HG03575 (cell line): Measurements from ENCODE around the gene TPP2.

Source experiments
- ATAC-seq: cut with Tn5 transposase; IDR thresholded peaks from one replicate; pipeline ENCODE4 v1.9.1; 2021; ENCODE audit not compliant: unreplicated experiment, insufficient number of reproducible peaks, low FRiP score; ENCODE audit errors: extremely low read depth

TPP2 gene

DNA sequence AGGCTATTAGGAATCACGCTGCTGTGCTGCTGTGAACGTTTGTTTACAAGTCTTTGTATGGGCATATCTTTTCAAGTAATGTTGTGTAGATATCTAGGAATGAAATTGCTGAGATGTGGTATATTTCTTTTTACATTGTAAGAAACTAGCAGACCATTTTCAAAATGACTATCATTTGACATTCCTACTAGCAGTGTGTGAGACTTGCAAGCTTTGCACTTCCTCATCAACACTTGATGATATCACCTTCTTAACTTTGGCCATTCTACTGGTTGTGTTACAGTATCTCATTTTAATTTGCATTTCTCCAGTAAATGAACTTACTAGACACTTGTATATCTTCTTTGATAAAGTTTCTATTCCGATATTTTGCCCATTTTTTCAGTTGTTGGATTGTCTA, 85.9 kb downstream of the TPP2 start:
- ATAC-seq, result no peak

DNA sequence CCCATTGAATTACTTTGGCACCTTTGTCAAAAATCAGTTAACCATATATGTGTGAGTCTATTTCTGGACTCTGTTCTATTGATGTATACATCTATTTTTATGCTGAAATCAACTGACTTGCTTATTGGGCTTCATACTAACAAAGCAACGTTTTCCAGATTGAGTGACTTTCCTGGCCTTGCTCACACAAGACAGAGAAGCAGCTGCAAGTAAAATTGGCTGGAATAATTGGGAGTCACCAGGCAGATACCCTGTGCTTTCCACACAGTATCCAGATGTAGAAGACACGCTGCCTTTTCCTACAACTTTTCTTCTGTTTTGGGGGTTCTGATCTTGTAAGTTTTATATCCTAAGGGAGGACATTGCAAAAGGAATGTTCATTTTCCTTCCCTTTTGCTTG, 86.9 kb downstream of the TPP2 start:
- ATAC-seq, result no peak

DNA sequence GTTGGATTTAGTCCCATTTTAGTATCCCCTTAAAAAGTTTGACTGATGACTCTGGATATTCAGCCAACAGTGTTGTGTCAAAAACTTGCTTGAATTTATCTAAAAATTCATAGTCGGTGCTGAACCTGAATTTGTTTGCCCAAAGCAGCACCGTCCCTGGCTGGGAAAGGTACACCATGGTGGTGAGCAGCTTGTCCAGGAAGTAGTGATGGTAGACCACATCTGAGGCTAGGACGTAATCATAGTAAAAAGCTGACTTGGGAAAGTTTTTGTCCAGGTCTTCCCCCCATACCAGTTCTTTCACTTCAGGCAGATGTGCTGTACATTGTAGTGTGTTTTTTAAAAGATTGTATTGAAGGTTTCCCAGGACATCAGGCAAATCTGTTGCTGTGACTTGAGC, 89.2 kb downstream of the TPP2 start:
- ATAC-seq, result no peak

DNA sequence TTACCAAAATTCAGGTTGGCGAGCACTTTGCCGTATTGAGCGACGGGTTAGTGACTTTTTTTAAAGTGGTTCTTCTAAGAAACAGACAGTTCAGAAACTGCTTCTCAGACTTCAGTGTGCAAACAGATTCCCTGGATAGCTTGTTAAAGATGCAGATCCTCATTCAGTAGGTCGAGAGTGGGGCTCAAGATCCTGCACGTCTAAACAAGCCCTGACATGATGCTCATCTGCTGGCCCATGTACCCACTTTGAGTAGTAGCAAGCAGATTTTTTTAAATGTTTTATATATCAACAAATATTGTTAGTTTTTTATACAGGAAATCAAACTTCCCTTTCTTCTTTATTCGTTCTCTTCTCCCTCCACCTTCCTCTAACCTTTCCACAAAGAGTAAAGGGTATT, 90.7 kb downstream of the TPP2 start:
- ATAC-seq, result no peak

DNA sequence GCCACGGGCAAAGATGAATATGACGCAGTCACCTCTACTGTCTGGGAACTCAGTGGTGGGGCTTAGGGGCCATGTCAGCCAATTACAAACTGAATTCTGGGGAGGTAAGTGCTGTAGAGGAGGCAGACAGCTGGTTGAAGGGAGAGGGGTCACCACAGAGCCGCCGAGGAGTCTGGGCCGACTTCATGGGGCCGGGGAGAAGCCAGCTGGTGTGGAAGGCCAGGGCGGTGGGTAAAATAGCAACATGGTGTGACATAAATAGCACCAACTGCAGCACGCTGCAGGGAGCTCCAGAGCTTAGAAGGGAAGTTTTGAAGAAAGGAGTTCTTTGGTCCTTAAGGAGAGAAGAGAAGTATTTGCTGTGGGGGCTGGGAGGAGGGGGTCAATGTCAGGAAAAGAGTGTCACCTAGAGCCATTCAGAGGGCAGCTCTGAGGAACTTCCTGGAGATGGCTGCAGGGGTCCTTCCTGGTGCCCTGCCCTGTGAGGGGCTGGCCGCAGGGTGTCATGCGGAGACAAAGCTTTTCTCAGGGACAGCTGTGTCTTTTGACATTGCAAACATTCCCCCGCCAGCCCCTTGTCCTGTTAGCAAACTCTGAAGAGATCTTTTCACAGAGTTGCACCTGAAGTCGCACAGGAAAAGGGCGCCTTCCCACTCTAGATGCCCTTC, 91.7 kb downstream of the TPP2 start:
- ATAC-seq, result no peak

DNA sequence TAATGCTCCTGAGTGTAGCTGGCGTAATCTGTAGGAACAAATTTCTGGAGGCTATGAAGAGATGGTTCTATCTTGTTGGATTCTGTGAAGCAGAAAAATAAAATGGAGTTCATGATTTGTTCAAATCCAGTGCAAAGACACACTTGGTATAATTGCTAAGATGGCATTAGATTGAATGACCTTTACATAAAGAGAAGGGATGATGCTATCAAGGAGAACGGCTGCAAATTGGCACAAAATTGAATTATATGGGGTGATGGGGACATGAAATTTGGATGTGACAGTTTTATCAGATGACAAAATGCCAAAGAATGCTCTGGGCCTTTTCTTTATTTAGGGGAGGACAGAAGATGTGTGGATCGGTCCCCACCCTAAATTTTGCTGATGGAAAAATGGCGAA, 94.1 kb downstream of the TPP2 start:
- ATAC-seq, result no peak

DNA sequence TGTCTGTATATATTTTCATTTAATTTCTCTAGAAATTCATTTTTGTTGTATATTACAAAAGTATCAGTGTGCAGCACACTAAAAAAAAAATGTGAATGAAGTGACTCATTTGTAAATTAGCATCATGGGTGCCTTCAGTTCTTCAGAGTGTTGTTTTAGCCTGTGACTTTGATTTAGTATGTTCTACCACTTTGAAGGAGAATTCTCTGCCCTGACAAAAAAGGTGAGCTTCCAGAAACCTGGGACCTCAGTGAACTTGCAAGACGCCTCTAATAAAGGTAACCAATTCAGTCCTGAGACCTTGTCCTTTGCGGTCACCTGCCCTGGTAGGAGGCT, 95.7 kb downstream of the TPP2 start:
- no peak for ATAC-seq

DNA sequence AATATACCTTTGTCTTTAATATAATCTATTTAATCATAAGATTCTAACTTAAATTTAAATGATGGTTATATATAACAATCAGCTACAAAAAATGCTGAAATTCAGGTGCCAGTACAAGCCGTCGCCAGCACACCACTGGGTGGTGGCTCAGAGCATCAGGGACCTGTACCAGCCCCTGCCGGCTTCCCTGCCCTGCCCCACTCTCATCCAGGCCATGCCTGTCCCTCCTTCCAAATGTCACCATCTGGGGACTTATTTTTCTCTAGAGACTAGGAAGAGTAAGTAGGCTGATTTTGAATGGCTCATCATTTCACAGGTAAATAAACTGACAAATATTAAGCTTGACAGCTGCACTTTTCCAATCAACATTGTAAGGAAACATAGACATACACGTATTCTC, 96.5 kb downstream of the TPP2 start:
- ATAC-seq, result no peak

DNA sequence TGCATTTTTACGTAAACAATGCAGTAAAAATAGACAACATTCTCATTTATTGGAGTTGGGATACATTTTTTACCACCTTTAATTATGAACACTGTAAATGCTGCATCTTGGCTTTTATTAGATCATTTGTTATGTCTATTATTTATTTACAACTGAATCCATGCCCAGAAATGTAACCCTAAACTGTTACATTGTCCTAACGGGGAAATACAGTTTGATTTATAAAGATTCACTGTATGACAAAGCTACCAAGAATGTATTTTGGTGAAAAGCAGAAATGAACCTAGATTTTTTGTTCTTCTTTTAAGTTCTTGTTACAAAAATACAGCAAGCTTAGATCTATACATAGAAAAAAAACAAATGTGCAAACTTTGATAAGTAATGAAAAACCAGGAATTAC, 97.0 kb downstream of the TPP2 start:
- no peak for ATAC-seq

DNA sequence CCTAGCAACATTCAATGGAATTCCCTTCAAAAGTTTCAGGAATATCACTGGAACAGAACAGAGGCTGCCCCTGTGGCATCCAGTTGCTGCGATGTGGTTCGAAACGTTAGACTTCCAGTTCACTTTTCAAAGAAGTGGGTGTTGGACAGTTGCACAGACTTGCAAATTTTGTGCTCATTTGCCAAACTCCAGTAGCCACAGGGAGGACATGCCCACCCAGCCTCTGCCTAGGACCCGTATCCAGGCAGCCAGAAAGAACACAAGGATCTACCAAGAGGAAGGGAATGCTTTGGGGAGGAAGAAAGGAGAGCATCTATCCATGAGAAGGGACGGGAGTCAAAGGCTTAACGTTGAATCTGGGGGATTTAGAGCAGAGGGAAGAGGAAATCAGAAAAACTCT, 98.2 kb downstream of the TPP2 start, which contains the start of gene METTL21C:
Gene METTL21C, minus strand, starts transcription at position 108 of the 400 bp plus-strand sequence. CDS start 546 bp downstream, outside the sequence.
- no peak for ATAC-seq

DNA sequence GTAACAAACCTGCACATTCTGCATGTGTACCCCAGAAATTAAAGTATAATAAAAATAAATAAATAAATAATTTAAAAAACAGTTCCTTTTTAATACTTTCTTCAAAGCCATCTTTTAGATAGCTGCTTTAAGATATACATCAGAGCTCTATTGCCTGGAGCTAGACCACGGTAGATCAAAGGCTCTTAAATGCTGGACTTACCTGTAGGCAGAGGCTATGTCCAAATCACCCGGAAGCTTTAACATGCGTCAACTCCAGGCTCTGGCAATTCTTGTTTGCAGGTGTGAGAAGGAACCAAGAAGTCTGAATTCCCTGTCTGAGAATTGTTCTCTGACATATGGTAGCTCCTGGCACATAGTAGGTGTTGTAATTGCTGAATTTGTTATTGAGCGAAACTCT, 99.7 kb downstream of the TPP2 start:
- ATAC-seq, result no peak

DNA sequence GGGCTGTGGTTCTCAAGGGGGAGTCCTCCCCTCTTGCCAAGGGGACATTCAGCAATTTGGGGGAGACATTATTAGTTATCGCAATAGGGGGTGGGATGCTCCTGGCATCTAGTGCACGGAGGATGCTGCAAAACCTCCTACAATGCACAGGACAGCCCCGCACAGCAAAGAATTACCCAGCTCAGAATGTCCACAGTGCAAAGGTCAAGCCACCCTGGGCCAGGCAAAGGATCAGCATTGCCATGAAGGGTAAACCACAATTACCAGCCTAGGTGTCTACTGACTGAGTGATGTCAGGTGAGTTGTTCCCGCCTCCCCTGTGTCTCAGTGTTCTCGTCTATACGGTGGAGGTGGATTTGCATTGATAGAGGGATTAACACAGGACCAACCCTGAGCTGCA, 100.5 kb downstream of the TPP2 start:
- no peak for ATAC-seq

DNA sequence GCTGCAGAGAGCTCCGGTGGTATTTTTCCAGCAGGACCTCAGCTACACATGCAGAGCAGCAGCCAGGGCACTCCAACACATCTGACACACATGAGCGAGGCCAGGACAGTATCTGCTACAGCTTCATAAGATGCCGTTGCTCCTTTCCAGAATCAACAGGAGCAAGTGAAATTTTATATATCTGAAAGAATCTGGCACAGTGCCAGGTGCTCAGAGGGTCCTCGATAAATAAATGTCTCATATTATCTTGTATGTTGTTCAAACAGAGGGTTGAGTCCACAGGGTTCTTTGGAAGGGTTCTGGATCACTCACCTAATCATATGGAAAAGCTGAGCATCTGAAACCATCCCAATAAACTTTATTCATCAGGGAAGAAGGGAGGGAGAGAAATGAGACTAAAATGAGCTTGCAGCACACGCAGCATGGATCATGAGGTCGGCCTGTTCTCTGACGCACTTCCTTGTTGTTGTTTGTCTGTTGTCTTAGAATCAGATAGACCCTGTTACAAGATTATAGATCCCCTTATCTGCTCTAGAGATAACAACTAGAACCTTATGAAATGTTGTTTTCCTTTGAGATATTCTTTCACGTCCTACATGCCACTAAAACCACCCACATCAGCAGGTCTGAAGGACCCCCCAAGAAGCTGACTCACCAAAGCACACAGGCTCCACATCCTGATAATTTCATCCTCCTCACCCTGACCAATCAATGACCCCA, 101.3 kb downstream of the TPP2 start:
- no peak for ATAC-seq

DNA sequence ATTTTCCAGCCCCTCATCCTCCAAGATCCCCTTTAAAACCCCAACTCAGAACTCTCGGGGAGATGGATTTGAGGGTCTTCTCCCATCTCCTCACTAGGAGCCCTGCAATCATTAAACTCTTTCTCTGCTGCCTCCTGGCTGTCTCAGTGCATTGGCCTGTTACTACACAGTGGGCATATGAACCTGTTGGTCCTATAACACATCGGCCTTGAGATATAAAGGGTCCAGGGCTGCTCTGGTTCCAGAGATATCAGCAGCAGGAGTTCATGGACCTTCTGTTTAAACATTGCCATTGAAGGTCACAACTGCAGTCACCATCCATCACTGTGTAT, 101.8 kb downstream of the TPP2 start:
- no peak for ATAC-seq

DNA sequence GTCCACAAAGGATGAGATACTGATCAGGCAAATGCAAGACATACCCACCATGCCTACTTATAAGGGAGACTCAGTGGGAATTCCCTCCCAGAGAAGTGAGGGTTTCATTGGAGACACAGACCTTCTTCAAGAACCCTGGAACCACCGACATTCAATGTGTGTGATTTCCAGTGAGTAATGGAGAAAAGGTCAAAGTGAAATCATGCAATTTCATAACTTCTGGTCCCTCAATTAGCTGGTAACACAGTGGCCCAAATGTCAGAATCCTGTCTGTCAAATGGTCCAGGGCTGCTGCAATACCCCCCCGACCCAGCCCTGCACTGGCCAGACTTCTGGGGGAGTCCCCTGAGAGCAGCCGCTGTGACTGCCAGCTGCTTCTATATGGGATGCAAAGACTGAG, 102.7 kb downstream of the TPP2 start:
- ATAC-seq, result no peak

DNA sequence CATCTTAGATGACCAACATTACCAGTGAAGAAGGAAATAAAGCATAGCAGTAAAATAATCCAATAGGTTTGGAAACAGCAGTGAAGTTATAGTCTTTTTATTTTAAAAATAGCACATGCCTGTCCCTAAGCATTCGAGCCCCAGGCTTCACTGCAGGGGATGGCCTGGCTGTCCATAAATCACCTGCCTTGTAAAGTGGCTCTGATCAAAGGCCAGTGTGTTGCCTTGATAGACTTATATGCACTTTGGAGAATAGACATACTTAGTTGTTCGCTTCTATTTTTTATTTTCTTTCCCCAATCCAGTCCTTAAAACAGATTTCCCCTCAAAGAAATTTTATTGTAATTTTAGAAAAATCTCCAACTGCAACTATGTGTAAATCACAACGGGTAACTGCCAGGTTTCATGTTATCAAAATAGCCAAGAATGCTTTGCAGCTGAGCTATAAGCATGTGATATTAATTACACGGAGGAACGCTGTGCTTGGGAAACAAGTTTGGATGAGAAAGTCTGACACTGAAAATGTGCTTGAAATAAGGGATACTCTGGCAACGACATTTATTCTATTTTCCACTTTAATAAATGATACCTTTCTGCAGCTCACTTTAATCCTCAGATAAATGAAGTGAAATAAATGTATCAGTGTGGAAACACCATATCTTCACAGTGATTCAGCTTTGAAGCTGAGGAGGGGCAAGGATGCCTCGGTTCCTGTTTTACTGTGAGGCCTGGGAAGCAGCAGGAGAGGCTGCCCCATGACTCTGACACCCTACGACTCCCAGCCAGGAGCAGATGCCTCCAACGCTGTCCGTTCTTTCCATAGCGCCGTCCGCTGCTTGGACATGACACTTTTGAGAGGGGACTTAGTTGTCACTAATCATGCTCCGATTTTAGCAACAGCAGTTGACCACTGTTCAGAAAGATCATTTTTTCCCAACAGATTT, 103.6 kb downstream of the TPP2 start:
- ATAC-seq, result no peak

DNA sequence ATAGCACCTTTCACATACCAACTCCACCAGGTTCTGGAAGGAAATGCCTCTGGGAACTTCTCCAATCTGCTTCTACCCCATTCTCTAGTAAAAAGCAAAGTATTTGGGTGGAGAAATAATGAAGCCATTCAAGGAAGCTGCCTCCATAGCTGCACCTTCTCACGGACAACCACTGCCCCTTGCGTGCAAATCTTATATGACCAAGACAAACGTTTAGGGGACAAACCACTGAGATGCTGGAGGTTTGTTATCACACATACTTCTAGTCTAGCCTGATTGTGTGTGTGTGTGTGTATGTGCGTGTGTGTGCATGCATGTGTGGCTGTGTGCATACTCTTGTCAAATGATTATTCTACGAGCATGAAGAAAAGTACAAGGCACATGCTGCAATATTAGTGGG, 104.5 kb downstream of the TPP2 start:
- no peak for ATAC-seq

DNA sequence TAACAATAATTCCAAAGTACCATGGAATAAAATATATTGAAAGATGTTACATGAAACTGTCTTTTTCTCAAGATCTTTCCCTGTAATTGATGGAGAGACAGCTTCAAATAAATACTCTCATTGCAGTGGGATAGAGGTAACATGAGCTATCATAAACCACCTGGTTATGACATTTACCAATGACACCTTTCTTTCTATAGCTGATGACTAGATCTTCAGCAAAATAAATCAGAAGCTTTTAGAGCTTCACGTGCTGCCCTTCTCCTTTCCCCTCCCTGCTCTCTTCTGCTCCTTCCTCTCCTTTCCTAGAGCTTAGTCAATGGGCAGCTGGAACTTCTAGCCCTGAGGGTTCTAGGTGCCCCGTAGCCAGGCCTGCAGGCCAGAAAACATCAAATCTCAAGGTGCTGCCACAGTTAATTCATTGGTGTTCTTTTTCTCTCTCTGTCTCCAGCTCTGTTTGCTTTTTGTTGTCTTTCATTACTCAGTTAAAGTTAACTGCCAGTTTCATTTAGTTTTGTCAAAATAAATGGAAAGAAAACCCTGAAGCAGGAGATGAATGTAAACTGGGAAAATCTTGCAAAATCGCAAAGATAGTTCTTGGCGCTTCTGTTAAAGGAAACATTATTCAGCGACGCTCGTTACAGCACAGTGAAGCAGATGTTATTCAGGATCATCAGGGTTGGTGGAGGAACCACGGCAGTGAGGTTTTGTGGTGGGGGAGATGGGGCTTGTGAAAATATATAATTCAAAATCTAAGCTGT, 106.4 kb downstream of the TPP2 start:
- no peak for ATAC-seq

DNA sequence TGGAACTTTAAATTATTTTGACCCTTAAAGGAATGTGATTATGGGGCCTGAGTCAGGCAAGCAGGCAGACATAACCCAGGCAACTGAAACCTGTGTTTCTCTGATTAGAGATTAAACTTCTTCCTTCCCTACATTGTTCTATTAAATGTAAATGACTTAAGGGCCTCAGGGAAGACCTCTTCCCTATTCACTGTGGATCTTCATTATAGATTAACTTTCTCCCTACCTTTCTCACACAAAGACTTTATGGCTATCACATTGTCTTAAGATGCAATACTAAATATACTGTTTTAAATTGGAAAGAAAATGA, 106.9 kb downstream of the TPP2 start:
- no peak for ATAC-seq
